ENCODE data around the gene SRSF11. TPM values are rescaled to one million over a fixed set of nuclear protein-coding genes. Genes with fewer than 3 reads are reported as not detected.

Gene SRSF11
- total and polyA plus RNA-seq, 4 donors: 36.8 to 130 (median 96.6) TPM

DNA sequence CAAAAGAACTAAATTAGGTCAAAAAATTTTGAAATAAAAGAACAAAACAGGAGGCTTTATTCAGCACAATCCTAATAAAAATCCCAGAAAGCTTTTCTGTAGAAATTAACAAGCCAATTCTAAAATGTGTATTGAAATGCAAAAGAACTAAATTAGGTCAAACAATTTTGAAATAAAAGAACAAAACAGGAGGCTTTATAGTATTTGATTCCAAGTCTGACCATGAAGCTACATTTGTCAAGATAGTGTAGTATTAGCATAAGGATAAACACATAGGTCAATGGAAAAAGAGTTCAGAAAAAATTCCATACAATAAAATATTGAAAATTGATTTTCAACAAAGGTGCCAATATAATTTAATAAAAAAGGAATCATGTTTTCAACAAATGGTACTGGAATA, 26.6 kb upstream of the SRSF11 start (continued):
- TF ChIP-seq, protein P1, sequence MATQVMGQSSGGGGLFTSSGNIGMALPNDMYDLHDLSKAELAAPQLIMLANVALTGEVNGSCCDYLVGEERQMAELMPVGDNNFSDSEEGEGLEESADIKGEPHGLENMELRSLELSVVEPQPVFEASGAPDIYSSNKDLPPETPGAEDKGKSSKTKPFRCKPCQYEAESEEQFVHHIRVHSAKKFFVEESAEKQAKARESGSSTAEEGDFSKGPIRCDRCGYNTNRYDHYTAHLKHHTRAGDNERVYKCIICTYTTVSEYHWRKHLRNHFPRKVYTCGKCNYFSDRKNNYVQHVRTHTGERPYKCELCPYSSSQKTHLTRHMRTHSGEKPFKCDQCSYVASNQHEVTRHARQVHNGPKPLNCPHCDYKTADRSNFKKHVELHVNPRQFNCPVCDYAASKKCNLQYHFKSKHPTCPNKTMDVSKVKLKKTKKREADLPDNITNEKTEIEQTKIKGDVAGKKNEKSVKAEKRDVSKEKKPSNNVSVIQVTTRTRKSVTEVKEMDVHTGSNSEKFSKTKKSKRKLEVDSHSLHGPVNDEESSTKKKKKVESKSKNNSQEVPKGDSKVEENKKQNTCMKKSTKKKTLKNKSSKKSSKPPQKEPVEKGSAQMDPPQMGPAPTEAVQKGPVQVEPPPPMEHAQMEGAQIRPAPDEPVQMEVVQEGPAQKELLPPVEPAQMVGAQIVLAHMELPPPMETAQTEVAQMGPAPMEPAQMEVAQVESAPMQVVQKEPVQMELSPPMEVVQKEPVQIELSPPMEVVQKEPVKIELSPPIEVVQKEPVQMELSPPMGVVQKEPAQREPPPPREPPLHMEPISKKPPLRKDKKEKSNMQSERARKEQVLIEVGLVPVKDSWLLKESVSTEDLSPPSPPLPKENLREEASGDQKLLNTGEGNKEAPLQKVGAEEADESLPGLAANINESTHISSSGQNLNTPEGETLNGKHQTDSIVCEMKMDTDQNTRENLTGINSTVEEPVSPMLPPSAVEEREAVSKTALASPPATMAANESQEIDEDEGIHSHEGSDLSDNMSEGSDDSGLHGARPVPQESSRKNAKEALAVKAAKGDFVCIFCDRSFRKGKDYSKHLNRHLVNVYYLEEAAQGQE (IDR thresholded peaks at IDR 0.05): no peak
- TF ChIP-seq GABPA (IDR thresholded peaks at IDR 0.05 in 1 of 2, conservative IDR thresholded peaks at IDR 0.05 in 1 of 2) (no peak), FOXA2 (IDR thresholded peaks at IDR 0.05) (no peak)
- TF ChIP-seq, protein P2, sequence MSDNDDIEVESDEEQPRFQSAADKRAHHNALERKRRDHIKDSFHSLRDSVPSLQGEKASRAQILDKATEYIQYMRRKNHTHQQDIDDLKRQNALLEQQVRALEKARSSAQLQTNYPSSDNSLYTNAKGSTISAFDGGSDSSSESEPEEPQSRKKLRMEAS (IDR thresholded peaks at IDR 0.05): no peak

DNA sequence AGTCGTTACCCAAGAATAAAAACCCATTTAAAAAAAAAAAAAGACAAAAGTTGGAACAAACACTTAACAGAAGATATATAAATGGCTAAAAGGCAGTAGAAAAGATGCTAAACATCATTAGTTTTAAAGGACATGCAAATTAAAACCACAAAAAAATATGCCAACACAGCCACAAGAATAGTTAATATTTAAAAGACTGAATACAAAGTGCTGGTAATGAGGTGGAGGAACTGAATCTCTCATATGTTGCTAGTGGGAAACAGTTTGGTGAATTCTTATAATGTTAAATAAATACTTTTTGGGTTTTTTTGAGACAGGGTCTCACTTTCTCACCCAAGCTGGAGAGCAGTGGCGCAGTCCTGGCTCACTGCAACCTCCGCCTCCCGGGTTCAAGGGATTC, 25.8 kb upstream of the SRSF11 start:
- no peaks in the 10 kb centered on the region for H3K4me1 ChIP-seq (ENCODE audit: control insufficient read depth in 4 of 4, insufficient read depth in 4 of 4, low read length in 3 of 4)
- H3K36me3 ChIP-seq (ENCODE audit: control insufficient read depth in 4 of 4, insufficient read depth in 3 of 4, low read depth in 1 of 4, low read length in 3 of 4): no peaks in the 10 kb centered on the region
- H3K4me3 ChIP-seq (ENCODE audit: low read depth in 1 of 3, low read length in 3 of 3): no peak overlapping the region
- WGBS: 96% methylated on average over 4 of the region's 4 CpGs
- H3K9me3 ChIP-seq (ENCODE audit: control insufficient read depth in 4 of 4, low read length in 3 of 4): no peaks in the 10 kb centered on the region
- H3K27me3 ChIP-seq (ENCODE audit: control insufficient read depth in 4 of 4, insufficient read depth in 4 of 4, low read length in 3 of 4): no peaks in the 10 kb centered on the region
- no peak overlapping the region for H3K9ac ChIP-seq (ENCODE audit: low read depth in 1 of 2, low read length in 2 of 2)
- no peak for DNase-seq (ENCODE audit: low spot score)
- TF ChIP-seq, protein P3, sequence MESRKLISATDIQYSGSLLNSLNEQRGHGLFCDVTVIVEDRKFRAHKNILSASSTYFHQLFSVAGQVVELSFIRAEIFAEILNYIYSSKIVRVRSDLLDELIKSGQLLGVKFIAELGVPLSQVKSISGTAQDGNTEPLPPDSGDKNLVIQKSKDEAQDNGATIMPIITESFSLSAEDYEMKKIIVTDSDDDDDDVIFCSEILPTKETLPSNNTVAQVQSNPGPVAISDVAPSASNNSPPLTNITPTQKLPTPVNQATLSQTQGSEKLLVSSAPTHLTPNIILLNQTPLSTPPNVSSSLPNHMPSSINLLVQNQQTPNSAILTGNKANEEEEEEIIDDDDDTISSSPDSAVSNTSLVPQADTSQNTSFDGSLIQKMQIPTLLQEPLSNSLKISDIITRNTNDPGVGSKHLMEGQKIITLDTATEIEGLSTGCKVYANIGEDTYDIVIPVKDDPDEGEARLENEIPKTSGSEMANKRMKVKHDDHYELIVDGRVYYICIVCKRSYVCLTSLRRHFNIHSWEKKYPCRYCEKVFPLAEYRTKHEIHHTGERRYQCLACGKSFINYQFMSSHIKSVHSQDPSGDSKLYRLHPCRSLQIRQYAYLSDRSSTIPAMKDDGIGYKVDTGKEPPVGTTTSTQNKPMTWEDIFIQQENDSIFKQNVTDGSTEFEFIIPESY (IDR thresholded peaks at IDR 0.05): no peak
- no peak for TF ChIP-seq NR2F2 (IDR thresholded peaks at IDR 0.05)
- TF ChIP-seq YY1 (IDR thresholded peaks at IDR 0.05): no peak
- no peak for TF ChIP-seq TAF1 (conservative IDR thresholded peaks at IDR 0.05)
- no peak overlapping the region for H3K27ac ChIP-seq (ENCODE audit: low read depth in 1 of 2, low read length in 2 of 2)

DNA sequence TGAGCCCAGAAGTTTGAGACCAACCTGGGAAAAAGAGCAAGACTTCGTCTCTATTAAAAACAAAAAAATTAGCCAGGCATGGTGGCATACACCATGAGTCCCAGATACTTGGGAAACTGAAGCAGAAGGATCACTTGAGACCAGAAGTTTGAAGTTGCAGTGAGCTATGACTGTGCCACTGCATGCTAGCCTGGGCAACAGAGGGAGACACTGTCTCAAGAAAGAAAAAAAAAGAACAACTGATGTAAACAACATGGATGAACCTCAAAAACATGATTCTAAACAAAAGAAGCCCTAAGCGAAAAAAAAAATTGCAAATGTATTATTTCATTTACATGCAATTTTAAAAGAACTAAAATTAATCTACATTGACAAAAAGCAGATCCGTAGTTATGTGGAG, 24.8 kb upstream of the SRSF11 start:
- H3K4me3 ChIP-seq (ENCODE audit: low read depth in 1 of 3, low read length in 3 of 3): no peak overlapping the region
- H3K4me1 ChIP-seq (ENCODE audit: control insufficient read depth in 4 of 4, insufficient read depth in 4 of 4, low read length in 3 of 4): no peaks in the 10 kb centered on the region
- DNase-seq (ENCODE audit: low spot score): no peak
- WGBS: 97% methylated on average over 3 of the region's 3 CpGs
- TF ChIP-seq EGR1 (IDR thresholded peaks at IDR 0.05; ENCODE audit: low read depth in 2 of 2) (no peak), YY1 (IDR thresholded peaks at IDR 0.05) (no peak), FOXA1 (IDR thresholded peaks at IDR 0.05) (no peak), GABPA (IDR thresholded peaks at IDR 0.05 in 1 of 2, conservative IDR thresholded peaks at IDR 0.05 in 1 of 2) (no peak), SP1 (IDR thresholded peaks at IDR 0.05) (no peak)
- H3K27ac ChIP-seq (ENCODE audit: low read depth in 1 of 2, low read length in 2 of 2): no peak overlapping the region
- H3K27me3 ChIP-seq (ENCODE audit: control insufficient read depth in 4 of 4, insufficient read depth in 4 of 4, low read length in 3 of 4): no peaks in the 10 kb centered on the region
- no peaks in the 10 kb centered on the region for H3K36me3 ChIP-seq (ENCODE audit: control insufficient read depth in 4 of 4, insufficient read depth in 3 of 4, low read depth in 1 of 4, low read length in 3 of 4)
- H3K9ac ChIP-seq (ENCODE audit: low read depth in 1 of 2, low read length in 2 of 2): no peak overlapping the region
- no peaks in the 10 kb centered on the region for H3K9me3 ChIP-seq (ENCODE audit: control insufficient read depth in 4 of 4, low read length in 3 of 4)

DNA sequence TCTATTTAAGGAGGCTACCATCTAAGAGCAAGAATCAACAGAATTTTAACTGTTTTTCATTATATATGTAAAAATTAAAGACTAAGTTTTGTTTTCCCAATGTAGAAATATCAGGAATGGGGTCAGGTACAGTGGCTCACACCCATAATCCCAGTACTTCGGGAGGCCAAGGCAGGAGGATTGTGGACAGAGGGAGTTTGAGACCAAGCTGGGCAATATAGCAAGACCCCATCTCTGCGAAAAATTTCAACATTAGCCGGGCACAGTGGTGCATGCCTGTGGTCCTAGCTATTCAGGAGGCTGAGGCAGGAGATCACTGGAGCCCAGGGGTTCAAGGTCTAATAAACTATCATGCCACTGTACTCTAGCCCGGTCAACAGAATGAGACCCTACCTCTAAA, 21.1 kb upstream of the SRSF11 start:
- Histone ChIP-seq H3K4me3 (ENCODE audit: low read depth in 1 of 3, low read length in 3 of 3) (no peak overlapping the region), H3K27ac (ENCODE audit: low read depth in 1 of 2, low read length in 2 of 2) (no peak overlapping the region), H3K9me3 (ENCODE audit: control insufficient read depth in 4 of 4, low read length in 3 of 4) (no peaks in the 10 kb centered on the region), H3K9ac (ENCODE audit: low read depth in 1 of 2, low read length in 2 of 2) (no peak overlapping the region), H3K27me3 (ENCODE audit: control insufficient read depth in 4 of 4, insufficient read depth in 4 of 4, low read length in 3 of 4) (no peaks in the 10 kb centered on the region), H3K4me1 (ENCODE audit: control insufficient read depth in 4 of 4, insufficient read depth in 4 of 4, low read length in 3 of 4) (peaks cover 2 to 18% (median 12%) of the 10 kb centered on the region in 4 donors), H3K36me3 (ENCODE audit: control insufficient read depth in 4 of 4, insufficient read depth in 3 of 4, low read depth in 1 of 4, low read length in 3 of 4) (no peaks in the 10 kb centered on the region)
- DNase-seq (ENCODE audit: low spot score): no peak
- over 99% methylated on average over 4 of the region's 4 CpGs for WGBS
- TF ChIP-seq FOXA2 (IDR thresholded peaks at IDR 0.05): no peak
- no peak for TF ChIP-seq RXRA (IDR thresholded peaks at IDR 0.05)
- no peak for TF ChIP-seq YY1 (IDR thresholded peaks at IDR 0.05)
- no peak for TF ChIP-seq FOXA1 (IDR thresholded peaks at IDR 0.05)
- no peak for TF ChIP-seq TAF1 (conservative IDR thresholded peaks at IDR 0.05)
- TF ChIP-seq NR2F2 (IDR thresholded peaks at IDR 0.05): no peak
- TF ChIP-seq, protein P3 (IDR thresholded peaks at IDR 0.05): no peak
- TF ChIP-seq EGR1 (IDR thresholded peaks at IDR 0.05; ENCODE audit: low read depth in 2 of 2): no peak
- TF ChIP-seq RAD21 (IDR thresholded peaks at IDR 0.05): no peak
- no peak for TF ChIP-seq GABPA (IDR thresholded peaks at IDR 0.05 in 1 of 2, conservative IDR thresholded peaks at IDR 0.05 in 1 of 2)
- no peak for TF ChIP-seq HNF4A (conservative IDR thresholded peaks at IDR 0.05)
- TF ChIP-seq, protein P4, sequence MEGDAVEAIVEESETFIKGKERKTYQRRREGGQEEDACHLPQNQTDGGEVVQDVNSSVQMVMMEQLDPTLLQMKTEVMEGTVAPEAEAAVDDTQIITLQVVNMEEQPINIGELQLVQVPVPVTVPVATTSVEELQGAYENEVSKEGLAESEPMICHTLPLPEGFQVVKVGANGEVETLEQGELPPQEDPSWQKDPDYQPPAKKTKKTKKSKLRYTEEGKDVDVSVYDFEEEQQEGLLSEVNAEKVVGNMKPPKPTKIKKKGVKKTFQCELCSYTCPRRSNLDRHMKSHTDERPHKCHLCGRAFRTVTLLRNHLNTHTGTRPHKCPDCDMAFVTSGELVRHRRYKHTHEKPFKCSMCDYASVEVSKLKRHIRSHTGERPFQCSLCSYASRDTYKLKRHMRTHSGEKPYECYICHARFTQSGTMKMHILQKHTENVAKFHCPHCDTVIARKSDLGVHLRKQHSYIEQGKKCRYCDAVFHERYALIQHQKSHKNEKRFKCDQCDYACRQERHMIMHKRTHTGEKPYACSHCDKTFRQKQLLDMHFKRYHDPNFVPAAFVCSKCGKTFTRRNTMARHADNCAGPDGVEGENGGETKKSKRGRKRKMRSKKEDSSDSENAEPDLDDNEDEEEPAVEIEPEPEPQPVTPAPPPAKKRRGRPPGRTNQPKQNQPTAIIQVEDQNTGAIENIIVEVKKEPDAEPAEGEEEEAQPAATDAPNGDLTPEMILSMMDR (IDR thresholded peaks at IDR 0.05; ENCODE audit: low read depth, low read length, missing input control): no peak
- TF ChIP-seq JUND (IDR thresholded peaks at IDR 0.05): no peak

All from liver (tissue), 9 donors.